Mesenchymal stem cell (in vitro differentiated cells and primary cell): ENCODE measurements around the gene DSCAML1.

ENCODE experiments used
- DNase-seq: peaks from one replicate; pipeline ENCODE4 v3.0.0-alpha.2; 2013
- H2AFZ ChIP-seq: one replicate; pipeline ENCODE4 v1.6.1; 2013; ENCODE audit warnings: low read depth, mild to moderate bottlenecking, control low read depth, inconsistent platforms, low read length, moderate library complexity
- H2AK5ac ChIP-seq: 2 replicates; pipeline ENCODE4 v1.6.1; 2013; ENCODE audit warnings: low read length, moderate library complexity, mild to moderate bottlenecking, inconsistent platforms; ENCODE audit not compliant: severe bottlenecking
- H2BK120ac ChIP-seq: one replicate; pipeline ENCODE4 v1.6.1; 2013; ENCODE audit warnings: low read depth, mild to moderate bottlenecking, inconsistent platforms, low read length, moderate library complexity
- H2BK12ac ChIP-seq, 2 experiments: one replicate each; pipeline ENCODE4 v1.6.1; 2013; ENCODE audit warnings: inconsistent platforms in 2 of 2, low read length in 2 of 2, mild to moderate bottlenecking in 2 of 2, moderate library complexity in 2 of 2, control low read depth in 1 of 2
- H2BK15ac ChIP-seq: one replicate; pipeline ENCODE4 v1.6.1; 2013; ENCODE audit warnings: mild to moderate bottlenecking, low read depth, inconsistent platforms; ENCODE audit not compliant: poor library complexity, severe bottlenecking
- H2BK5ac ChIP-seq: 2 replicates; pipeline ENCODE4 v1.6.1; 2013; ENCODE audit warnings: low read depth, mild to moderate bottlenecking, low read length, control low read depth, inconsistent platforms; ENCODE audit not compliant: poor library complexity, severe bottlenecking
- H3K14ac ChIP-seq, 2 experiments: one replicate each; pipeline ENCODE4 v1.6.1; 2013; ENCODE audit warnings: inconsistent platforms in 2 of 2, low read length in 2 of 2, control low read depth in 1 of 2, mild to moderate bottlenecking in 1 of 2, moderate library complexity in 1 of 2
- H3K18ac ChIP-seq, 2 experiments: one replicate each; pipeline ENCODE4 v1.6.1; 2013; ENCODE audit warnings: inconsistent platforms in 2 of 2, low read length in 2 of 2, control low read depth in 1 of 2, low read depth in 1 of 2, mild to moderate bottlenecking in 1 of 2
- H3K23ac ChIP-seq, 2 experiments: one replicate each; pipeline ENCODE4 v1.6.1; 2013; ENCODE audit warnings: inconsistent platforms in 2 of 2, low read length in 2 of 2, mild to moderate bottlenecking in 2 of 2, moderate library complexity in 2 of 2, control low read depth in 1 of 2
- H3K27ac ChIP-seq: 2 replicates; pipeline ENCODE4 v1.5.1; 2013; ENCODE audit warnings: mild to moderate bottlenecking, moderate library complexity, low read length, control low read depth, inconsistent platforms; ENCODE audit not compliant: poor library complexity, severe bottlenecking
- H3K27me3 ChIP-seq, 2 experiments: 2 replicates each; pipeline versions ENCODE4 v1.6.1 to v1.7.0; 2013; ENCODE audit warnings: low read length in 2 of 2, mild to moderate bottlenecking in 2 of 2, moderate library complexity in 2 of 2, control low read depth in 1 of 2, inconsistent platforms in 1 of 2; ENCODE audit not compliant: control insufficient read depth in 1 of 2, insufficient read depth in 1 of 2
- H3K36me3 ChIP-seq, 2 experiments: 2 replicates each; pipeline versions ENCODE4 v1.6.1 to v1.7.0; 2013; ENCODE audit warnings: low read length in 2 of 2, control low read depth in 1 of 2, inconsistent platforms in 1 of 2, low read depth in 1 of 2, mild to moderate bottlenecking in 1 of 2; ENCODE audit not compliant: insufficient read depth in 2 of 2, control insufficient read depth in 1 of 2
- H3K4ac ChIP-seq, 2 experiments: one replicate each; pipeline ENCODE4 v1.6.1; 2013; ENCODE audit warnings: inconsistent platforms in 2 of 2, low read length in 2 of 2, mild to moderate bottlenecking in 2 of 2, moderate library complexity in 2 of 2, control low read depth in 1 of 2, low read depth in 1 of 2
- H3K4me1 ChIP-seq: 2 replicates; pipeline ENCODE4 v1.6.1; 2013; ENCODE audit warnings: low read depth, low read length, control low read depth; ENCODE audit not compliant: control insufficient read depth, insufficient read depth
- H3K4me2 ChIP-seq: 2 replicates; pipeline ENCODE4 v1.6.1; 2013; ENCODE audit warnings: low read length, mild to moderate bottlenecking, inconsistent platforms; ENCODE audit not compliant: poor library complexity, severe bottlenecking
- H3K4me3 ChIP-seq, 2 experiments: 2 replicates each; pipeline versions ENCODE4 v1.5.1 to v1.7.0; 2013; ENCODE audit warnings: low read length in 2 of 2, mild to moderate bottlenecking in 2 of 2, control low read depth in 1 of 2, low read depth in 1 of 2; ENCODE audit not compliant: insufficient read depth in 1 of 2
- H3K79me1 ChIP-seq: replicated peaks from 2 replicates; pipeline ENCODE4 v1.6.1; 2013; ENCODE audit warnings: mild to moderate bottlenecking, control low read depth, low read length, inconsistent platforms; ENCODE audit not compliant: poor library complexity, severe bottlenecking
- H3K9ac ChIP-seq: 2 replicates; pipeline ENCODE4 v1.7.0; 2013; ENCODE audit warnings: mild to moderate bottlenecking, low read length, moderate library complexity
- H3K9me3 ChIP-seq: 2 replicates; pipeline ENCODE4 v1.7.0; 2013; ENCODE audit warnings: mild to moderate bottlenecking, low read length; ENCODE audit not compliant: control insufficient read depth
- H4K8ac ChIP-seq: one replicate; pipeline ENCODE4 v1.6.1; 2013; ENCODE audit warnings: inconsistent platforms, mild to moderate bottlenecking, low read length, moderate library complexity
- H4K91ac ChIP-seq: one replicate; pipeline ENCODE4 v1.6.1; 2013; ENCODE audit warnings: mild to moderate bottlenecking, low read length, inconsistent platforms
- WGBS: methylation state at CpG from one replicate; pipeline ENCODE4 v1.1.7; 2013; ENCODE audit warnings: mixed read lengths; 5-methylcytosine and 5-hydroxymethylcytosine counted together

The DSCAML1 gene

DNA sequence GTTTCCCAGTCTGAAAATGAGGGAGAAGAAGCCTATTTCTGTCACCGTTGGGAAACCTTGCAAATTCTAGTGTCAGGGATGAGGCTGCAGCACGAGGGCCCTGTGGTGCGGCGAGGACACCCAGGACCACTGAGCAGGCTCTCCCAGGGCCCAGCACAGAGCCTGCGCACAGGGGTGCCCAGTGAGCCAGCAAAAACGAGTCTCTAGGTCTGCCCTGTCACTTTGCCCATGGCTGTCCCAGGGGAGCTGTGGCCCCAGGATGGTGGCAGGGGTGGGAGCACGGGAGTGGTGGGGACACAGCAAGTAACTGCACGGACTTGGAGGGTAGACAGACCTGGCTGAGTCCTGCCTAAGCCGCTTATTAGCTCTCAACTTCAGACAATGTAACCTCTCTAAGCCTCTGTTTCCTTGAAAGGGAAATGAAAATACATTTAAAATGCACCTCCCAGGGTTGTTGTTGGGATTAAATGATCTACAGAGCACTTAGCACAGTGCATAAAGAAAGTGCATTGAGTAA lies 44.2 kb downstream of the DSCAML1 start:
- H3K36me3 ChIP-seq = peaks cover 0 to 13% of the 10 kb centered on the region in 2 experiments
- no peak overlapping the region for H3K14ac ChIP-seq
- H2AFZ ChIP-seq = no peak overlapping the region
- H2BK120ac ChIP-seq = no peak overlapping the region
- H3K23ac ChIP-seq = no peak overlapping the region
- no peak overlapping the region for H3K18ac ChIP-seq
- H2BK12ac ChIP-seq = no peak overlapping the region
- no peak overlapping the region for H3K27ac ChIP-seq
- H3K9me3 ChIP-seq = no peaks in the 10 kb centered on the region
- 71% methylated on average over 8 of the region's 9 CpGs for WGBS
- H2BK15ac ChIP-seq = no peak overlapping the region
- no peak overlapping the region for H3K9ac ChIP-seq
- no peak overlapping the region for H4K91ac ChIP-seq
- H2AK5ac ChIP-seq = no peak overlapping the region
- DNase-seq = no peak
- H2BK5ac ChIP-seq = no peak overlapping the region
- H3K4me3 ChIP-seq = no peak overlapping the region
- peaks cover 41 to 57% of the 10 kb centered on the region in 2 experiments for H3K27me3 ChIP-seq
- H3K4ac ChIP-seq = no peak overlapping the region
- no peaks in the 10 kb centered on the region for H3K4me1 ChIP-seq
- no peak overlapping the region for H3K4me2 ChIP-seq
- H4K8ac ChIP-seq = no peak overlapping the region
- H3K79me1 ChIP-seq = no peaks in the 10 kb centered on the region

DNA sequence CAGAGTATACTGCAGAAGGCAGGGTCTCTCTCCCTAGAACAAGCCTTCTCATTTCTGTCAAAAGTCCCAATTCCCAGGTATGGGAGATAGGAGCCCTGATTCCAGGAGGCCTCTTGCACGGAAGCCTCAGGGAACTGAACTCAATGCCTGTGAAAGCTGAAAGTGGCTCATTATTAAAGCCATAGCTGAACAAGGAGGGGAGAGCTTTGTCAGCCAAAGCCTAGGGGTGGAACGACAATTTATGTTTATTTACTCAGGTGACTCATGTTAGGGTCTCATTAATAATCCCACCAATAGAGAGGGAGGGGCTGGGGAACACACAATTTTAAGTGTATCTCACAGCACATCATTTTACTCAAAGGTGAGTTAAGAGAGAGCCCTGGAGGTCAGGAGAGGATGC lies 44.9 kb downstream of the DSCAML1 start:
- no peak overlapping the region for H2AK5ac ChIP-seq
- no peak overlapping the region for H3K4me2 ChIP-seq
- no peak overlapping the region for H4K91ac ChIP-seq
- H3K18ac ChIP-seq = no peak overlapping the region
- no peaks in the 10 kb centered on the region for H3K9me3 ChIP-seq
- H2AFZ ChIP-seq = no peak overlapping the region
- no peak overlapping the region for H3K14ac ChIP-seq
- DNase-seq = no peak
- peaks cover 0 to 13% of the 10 kb centered on the region in 2 experiments for H3K36me3 ChIP-seq
- no peaks in the 10 kb centered on the region for H3K79me1 ChIP-seq
- no peak overlapping the region for H2BK12ac ChIP-seq
- no peak overlapping the region for H2BK15ac ChIP-seq
- H3K4me1 ChIP-seq = no peaks in the 10 kb centered on the region
- H4K8ac ChIP-seq = no peak overlapping the region
- H3K9ac ChIP-seq = no peak overlapping the region
- no peak overlapping the region for H3K4me3 ChIP-seq
- H3K4ac ChIP-seq = no peak overlapping the region
- 55% methylated on average over 1 of the region's 2 CpGs for WGBS
- H3K23ac ChIP-seq = no peak overlapping the region
- H2BK5ac ChIP-seq = no peak overlapping the region
- peaks cover 41 to 61% of the 10 kb centered on the region in 2 experiments for H3K27me3 ChIP-seq
- no peak overlapping the region for H3K27ac ChIP-seq
- H2BK120ac ChIP-seq = no peak overlapping the region

DNA sequence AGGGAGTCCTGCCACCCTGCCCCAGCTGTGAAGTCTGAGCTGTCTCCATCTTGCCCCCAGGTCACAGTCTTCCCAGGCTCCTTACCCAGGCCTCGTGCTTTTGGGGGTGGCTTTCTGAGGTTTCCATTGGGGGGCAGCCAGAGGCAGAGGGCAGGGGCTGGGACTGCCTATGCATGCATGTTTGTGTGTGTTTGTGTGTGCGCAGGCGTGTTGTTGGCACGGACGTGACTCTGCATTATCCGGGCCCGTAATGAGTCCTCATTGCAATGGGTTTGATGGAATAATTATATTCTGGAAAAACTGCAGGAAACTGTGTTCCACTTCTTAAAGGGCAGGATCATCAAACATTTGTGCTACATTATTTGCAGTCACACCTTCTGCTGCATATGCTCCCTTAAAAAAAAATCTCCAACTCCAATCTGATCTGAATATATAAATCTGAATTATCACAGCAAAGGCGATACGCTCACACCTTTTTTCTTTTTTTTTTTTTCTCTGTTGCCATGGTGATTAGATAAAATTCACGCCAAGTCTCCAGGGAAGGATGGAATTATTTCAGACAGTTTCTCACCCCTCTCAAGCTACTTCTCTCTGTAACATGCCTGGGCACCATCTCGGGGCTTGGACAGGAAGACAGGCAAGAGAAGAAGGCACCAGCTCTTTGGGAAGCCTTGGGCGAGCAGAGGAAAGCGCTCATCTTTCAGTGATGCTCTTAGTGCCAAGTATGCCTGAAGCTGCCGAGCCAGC lies 45.9 kb downstream of the DSCAML1 start:
- H3K14ac ChIP-seq = no peak overlapping the region
- peaks cover 35 to 56% of the 10 kb centered on the region in 2 experiments for H3K27me3 ChIP-seq
- no peak for DNase-seq
- H4K91ac ChIP-seq = no peak overlapping the region
- 81% methylated on average over 10 of the region's 14 CpGs for WGBS
- no peak overlapping the region for H2BK120ac ChIP-seq
- no peak overlapping the region for H3K4me2 ChIP-seq
- no peak overlapping the region for H3K18ac ChIP-seq
- H2AK5ac ChIP-seq = no peak overlapping the region
- no peak overlapping the region for H2BK15ac ChIP-seq
- no peak overlapping the region for H3K4ac ChIP-seq
- H3K4me1 ChIP-seq = no peaks in the 10 kb centered on the region
- no peak overlapping the region for H2BK12ac ChIP-seq
- H3K36me3 ChIP-seq = peaks cover 0 to 13% of the 10 kb centered on the region in 2 experiments
- no peaks in the 10 kb centered on the region for H3K79me1 ChIP-seq
- no peaks in the 10 kb centered on the region for H3K9me3 ChIP-seq
- H3K23ac ChIP-seq = no peak overlapping the region
- H3K27ac ChIP-seq = no peak overlapping the region
- no peak overlapping the region for H2AFZ ChIP-seq
- no peak overlapping the region for H4K8ac ChIP-seq
- no peak overlapping the region for H3K9ac ChIP-seq
- H3K4me3 ChIP-seq = no peak overlapping the region
- no peak overlapping the region for H2BK5ac ChIP-seq

DNA sequence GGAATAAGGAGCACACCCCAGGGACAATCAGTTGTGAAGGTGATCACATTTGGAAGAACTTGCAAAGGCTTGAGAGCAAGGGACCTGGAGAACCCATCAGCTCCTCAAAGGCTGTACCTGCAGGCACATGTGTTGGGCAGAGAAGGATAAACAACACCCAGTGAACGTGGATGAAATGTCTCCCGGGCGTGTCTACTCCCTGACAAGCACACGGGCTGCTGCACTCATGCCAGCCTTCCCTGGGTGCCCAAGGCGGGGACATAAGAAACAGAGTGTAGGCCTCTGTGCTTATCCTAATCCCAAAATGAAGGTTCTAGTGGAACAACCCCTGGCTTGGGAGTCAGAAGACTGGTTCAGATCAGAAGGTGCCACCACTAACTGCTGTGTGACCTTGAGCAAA lies 46.7 kb downstream of the DSCAML1 start:
- H3K79me1 ChIP-seq = no peaks in the 10 kb centered on the region
- DNase-seq = no peak
- H3K9me3 ChIP-seq = no peaks in the 10 kb centered on the region
- no peaks in the 10 kb centered on the region for H3K4me1 ChIP-seq
- no peak overlapping the region for H4K8ac ChIP-seq
- H2BK12ac ChIP-seq = no peak overlapping the region
- H3K23ac ChIP-seq = no peak overlapping the region
- H3K9ac ChIP-seq = no peak overlapping the region
- H3K27ac ChIP-seq = no peak overlapping the region
- no peak overlapping the region for H3K14ac ChIP-seq
- H2BK15ac ChIP-seq = no peak overlapping the region
- 81% methylated on average over 5 of the region's 5 CpGs for WGBS
- H3K27me3 ChIP-seq = peaks cover 27 to 53% of the 10 kb centered on the region in 2 experiments
- H2BK120ac ChIP-seq = no peak overlapping the region
- H3K18ac ChIP-seq = no peak overlapping the region
- no peak overlapping the region for H3K4ac ChIP-seq
- H2AK5ac ChIP-seq = no peak overlapping the region
- peaks cover 0 to 15% of the 10 kb centered on the region in 2 experiments for H3K36me3 ChIP-seq
- H4K91ac ChIP-seq = no peak overlapping the region
- H2BK5ac ChIP-seq = no peak overlapping the region
- H3K4me3 ChIP-seq = no peak overlapping the region
- H3K4me2 ChIP-seq = no peak overlapping the region
- H2AFZ ChIP-seq = no peak overlapping the region
